GM12801 (cell line): Measurements from ENCODE around the gene UBE3C.

Experiments used
- TF ChIP-seq, protein P1 (sequence below): IDR thresholded peaks from one replicate; pipeline ENCODE4 v1.5.1; 2011; ENCODE audit warnings: control low read depth; ENCODE audit not compliant: insufficient read length; ENCODE audit errors: extremely low read depth

UBE3C gene

DNA sequence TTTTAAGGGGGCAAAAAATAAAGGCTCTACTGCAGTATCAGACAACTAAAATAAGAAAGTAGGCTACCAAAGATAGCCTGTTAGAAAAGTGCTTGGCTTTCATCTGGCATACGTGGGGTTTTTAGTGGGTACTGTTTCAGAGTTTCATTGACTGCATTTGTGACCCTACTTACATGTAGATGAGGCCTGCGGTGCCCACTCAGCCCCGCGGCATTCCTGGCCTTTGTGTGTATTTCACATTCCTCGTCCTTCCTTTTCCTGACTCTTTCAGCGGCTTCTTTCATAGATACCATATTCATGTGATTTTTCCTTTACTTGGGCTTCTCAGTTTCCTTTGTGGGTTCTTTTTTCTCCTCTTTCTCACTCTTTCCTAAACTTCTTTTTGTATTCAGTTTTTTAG, 50.7 kb downstream of the UBE3C start:
- TF ChIP-seq, protein P1, sequence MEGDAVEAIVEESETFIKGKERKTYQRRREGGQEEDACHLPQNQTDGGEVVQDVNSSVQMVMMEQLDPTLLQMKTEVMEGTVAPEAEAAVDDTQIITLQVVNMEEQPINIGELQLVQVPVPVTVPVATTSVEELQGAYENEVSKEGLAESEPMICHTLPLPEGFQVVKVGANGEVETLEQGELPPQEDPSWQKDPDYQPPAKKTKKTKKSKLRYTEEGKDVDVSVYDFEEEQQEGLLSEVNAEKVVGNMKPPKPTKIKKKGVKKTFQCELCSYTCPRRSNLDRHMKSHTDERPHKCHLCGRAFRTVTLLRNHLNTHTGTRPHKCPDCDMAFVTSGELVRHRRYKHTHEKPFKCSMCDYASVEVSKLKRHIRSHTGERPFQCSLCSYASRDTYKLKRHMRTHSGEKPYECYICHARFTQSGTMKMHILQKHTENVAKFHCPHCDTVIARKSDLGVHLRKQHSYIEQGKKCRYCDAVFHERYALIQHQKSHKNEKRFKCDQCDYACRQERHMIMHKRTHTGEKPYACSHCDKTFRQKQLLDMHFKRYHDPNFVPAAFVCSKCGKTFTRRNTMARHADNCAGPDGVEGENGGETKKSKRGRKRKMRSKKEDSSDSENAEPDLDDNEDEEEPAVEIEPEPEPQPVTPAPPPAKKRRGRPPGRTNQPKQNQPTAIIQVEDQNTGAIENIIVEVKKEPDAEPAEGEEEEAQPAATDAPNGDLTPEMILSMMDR = no peak

DNA sequence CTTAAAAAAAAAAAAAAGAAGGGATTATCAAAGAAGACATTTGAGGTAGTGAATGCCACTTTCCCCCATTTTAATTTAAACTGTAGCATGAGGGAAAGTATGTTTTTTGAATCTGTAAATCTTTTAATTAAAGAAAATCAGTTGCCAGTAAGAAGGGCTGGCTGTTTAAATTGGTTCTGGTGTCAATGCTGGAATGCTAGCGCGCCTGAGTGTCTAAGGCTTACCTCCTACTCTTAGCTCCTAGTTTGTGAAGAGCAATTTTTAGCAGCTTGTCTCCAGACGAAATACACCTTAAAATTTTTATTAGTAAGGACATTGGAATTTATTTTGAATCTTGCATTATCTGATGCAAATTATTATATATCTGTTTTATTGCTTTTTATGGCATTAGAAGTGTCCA, 54.1 kb downstream of the UBE3C start:
- TF ChIP-seq, protein P1 = no peak

DNA sequence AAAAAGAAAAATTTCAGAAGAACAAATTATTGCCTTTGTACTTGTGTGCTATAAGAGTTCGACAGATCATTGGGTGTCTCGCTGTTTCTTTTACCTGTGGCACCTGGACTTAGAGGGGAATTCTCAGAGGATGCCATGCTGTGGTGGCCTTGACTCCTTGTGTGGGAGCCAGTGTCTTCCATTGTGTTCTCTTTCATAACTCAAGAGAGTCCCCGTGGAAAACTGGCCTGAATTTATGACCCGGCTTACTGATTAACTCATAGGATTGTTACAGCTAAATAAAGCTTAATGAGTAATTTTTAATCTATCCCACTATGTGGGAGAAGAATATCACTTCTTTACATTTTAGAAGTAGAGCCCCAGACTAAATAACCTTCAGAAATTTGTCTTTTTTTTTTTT, 54.5 kb downstream of the UBE3C start:
- TF ChIP-seq, protein P1 = no peak

DNA sequence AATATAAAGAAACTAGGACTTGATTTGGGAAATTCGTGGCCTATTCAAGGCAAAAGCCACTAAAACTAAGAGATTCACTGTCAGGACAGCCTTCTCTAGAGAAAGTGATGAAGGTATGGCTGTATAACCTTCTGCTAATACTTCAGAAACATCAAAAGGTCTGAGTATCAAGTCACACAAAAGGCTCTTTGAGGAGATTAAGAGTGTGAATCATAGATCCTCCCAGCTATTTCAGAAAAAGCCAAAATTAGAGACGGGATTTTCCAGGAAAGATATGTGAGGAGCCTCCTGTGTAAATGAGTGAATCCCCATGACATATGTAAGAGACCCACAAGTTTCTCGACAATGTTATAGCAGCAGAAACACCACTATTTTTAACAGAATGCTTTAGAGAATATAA, 56.2 kb downstream of the UBE3C start:
- TF ChIP-seq, protein P1 = no peak

DNA sequence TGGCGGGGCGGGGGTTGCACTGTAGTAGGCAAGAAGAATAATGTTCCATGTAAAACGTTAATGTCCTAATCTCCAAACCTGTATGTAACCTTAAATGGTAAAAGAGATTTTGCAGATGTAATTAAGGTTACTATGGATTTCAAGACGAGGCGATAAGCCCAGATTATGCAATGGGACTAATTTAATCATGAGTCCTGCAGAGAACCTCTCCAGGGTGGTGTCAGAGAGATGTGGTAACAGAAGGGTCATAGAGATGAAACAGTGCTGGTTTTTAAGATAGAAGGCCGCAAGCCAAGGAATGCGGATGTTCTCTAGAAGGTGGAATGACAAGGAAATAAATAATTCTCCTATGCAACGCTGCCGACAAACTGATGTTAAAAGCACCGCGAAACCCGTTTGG, 57.1 kb downstream of the UBE3C start:
- TF ChIP-seq, protein P1 = no peak

DNA sequence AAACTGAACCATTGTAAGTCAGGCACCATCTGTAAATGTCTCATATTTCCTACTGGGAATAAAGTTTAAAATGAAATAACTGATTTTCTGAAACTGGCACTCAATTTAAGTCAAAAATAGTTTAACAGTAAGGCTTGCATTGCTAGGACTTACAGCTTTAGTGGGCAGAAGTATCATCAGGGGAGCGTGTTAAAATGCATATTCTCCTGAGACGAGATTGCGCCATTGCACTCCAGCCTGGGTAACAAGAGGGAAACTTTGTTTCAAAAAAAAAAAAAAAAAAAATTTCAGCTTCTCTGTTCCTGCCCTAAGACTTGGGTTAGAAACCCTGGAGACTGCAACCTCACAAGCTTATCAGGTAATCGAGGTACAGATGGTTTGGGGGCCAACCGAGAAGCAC, 65.4 kb downstream of the UBE3C start:
- TF ChIP-seq, protein P1 = no peak

DNA sequence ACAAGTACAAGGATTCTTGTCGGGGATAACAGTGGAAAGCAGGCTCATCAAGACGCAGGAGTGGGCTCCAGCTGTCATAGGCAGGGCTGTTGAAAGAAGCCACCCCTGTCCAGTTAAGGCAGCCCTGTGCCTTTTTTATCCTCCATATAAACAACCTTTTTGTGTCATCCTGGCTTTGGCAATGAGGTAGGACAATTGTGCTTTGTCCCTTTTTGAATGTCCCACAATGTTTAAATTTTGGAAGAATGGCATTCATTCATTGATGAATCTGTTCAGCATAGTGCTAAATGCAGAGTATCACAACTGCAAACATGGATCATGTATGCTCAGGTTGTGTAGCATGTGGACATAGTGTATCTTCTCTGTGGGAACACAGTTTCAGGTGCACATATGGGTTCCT, 66.7 kb downstream of the UBE3C start:
- TF ChIP-seq, protein P1 = no peak

DNA sequence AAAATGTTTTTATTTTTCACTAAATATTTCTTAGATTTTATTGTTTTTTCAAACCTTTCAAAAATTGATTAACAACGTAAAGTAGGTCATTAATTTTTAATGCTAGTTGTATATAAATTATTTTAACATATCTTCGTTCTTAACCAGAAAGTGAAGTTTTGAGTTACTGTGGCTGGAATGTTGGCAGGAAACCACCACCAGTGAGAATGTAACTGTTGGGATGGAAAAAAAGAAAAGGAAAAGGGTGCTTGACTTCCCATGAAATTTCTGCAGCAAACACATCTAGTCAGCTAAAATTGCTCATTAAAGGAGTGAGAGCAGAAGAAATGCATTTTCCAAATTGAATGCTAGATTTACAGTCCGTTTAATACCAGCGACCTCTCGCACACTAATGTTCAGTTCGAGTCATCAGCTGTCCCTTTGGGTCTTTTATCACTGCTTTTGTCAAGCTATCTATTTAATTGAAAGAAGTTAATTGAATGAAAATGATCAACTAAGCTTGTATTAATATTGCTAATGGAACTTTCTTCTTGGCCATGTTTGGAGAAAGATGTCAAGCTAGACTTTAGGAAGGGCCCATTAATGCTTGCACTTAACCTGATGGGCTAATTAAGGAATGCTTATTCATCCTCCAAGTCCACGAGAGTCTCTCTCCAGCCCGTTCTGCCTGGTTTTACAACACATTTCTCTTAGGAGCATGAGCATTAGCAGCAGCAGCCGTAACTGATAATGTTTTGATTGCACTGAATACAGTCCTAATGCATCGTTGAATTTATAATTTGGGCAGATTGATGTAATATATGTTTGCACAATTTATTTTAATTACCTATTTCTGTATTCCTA, 70.1 kb downstream of the UBE3C start:
- TF ChIP-seq, protein P1 = no peak
